Stimulated activated CD8-positive, alpha-beta memory T cell treated with anti-CD3 and anti-CD28 coated beads, Interleukin-12 subunit alpha, Interleukin-12 subunit beta, amount 100 ng/mL, for 24 hours (primary cell): ENCODE results near the gene GSTM3.
"Not testable (repeated sequence)": the region's sequence is repeated elsewhere in the genome, so short reads cannot be mapped to it uniquely, and the experiment has no call there.

ENCODE experiments used
- DNase-seq: peaks from one replicate; pipeline ENCODE4 v3.0.0-alpha.2; 2020; ENCODE audit errors: extremely low read depth

GSTM3 gene

GRCh38 chr1:109762039-109762585, 21.3 kb upstream of the GSTM3 start:
- DNase-seq = no peak

- DNase-seq = no peak
These were observed 20.6 kb upstream of the GSTM3 start for GRCh38 chr1:109761227-109762038.

GRCh38 chr1:109760581-109761226, 19.9 kb upstream of the GSTM3 start:
- no peak for DNase-seq

- no peak for DNase-seq
These were observed 18.9 kb upstream of the GSTM3 start for GRCh38 chr1:109759513-109760334.

GRCh38 chr1:109757936-109758786, 17.3 kb upstream of the GSTM3 start:
- no peak for DNase-seq

- no peak for DNase-seq
These were observed 16.1 kb upstream of the GSTM3 start for GRCh38 chr1:109756848-109757521.

GRCh38 chr1:109756325-109756724, 15.5 kb upstream of the GSTM3 start:
- DNase-seq = not testable (repeated sequence)

GRCh38 chr1:109754738-109755137, 13.9 kb upstream of the GSTM3 start:
- DNase-seq = no peak

- no peak for DNase-seq
These were observed 10.9 kb upstream of the GSTM3 start for GRCh38 chr1:109751531-109752260.

GRCh38 chr1:109750920-109751319, 10.1 kb upstream of the GSTM3 start:
- no peak for DNase-seq

- DNase-seq = no peak
These were observed 9.5 kb upstream of the GSTM3 start for GRCh38 chr1:109750241-109750882.

- no peak for DNase-seq
These were observed 8.4 kb upstream of the GSTM3 start for GRCh38 chr1:109749221-109749620.

- DNase-seq = not testable (repeated sequence)
These were observed 7.5 kb upstream of the GSTM3 start for GRCh38 chr1:109748311-109748710.

- DNase-seq = peak; percentile 45
These were observed 862 bp downstream of the GSTM3 start for GRCh38 chr1:109739738-109740614.

GRCh38 chr1:109733236-109733870, 7.5 kb downstream of the GSTM3 start:
- no peak for DNase-seq

- no peak for DNase-seq
These were observed 8.4 kb downstream of the GSTM3 start for GRCh38 chr1:109732390-109732881.

GRCh38 chr1:109730666-109731065, 10.2 kb downstream of the GSTM3 start:
- no peak for DNase-seq

GRCh38 chr1:109728870-109729269, 12.0 kb downstream of the GSTM3 start:
- DNase-seq = no peak
